Measurements from ENCODE around the gene PDIA4.

- no peak for TF ChIP-seq CTCF (IDR thresholded peaks at IDR 0.05)
- no peak for TF ChIP-seq EP300 (IDR thresholded peaks at IDR 0.05)
- no peak for TF ChIP-seq POLR2A (IDR thresholded peaks at IDR 0.05)
Measured at GRCh38 chr7:148962440-148962822, 65.9 kb downstream of the PDIA4 start.
